ENCODE measurements around the gene VPS13D.

DNA sequence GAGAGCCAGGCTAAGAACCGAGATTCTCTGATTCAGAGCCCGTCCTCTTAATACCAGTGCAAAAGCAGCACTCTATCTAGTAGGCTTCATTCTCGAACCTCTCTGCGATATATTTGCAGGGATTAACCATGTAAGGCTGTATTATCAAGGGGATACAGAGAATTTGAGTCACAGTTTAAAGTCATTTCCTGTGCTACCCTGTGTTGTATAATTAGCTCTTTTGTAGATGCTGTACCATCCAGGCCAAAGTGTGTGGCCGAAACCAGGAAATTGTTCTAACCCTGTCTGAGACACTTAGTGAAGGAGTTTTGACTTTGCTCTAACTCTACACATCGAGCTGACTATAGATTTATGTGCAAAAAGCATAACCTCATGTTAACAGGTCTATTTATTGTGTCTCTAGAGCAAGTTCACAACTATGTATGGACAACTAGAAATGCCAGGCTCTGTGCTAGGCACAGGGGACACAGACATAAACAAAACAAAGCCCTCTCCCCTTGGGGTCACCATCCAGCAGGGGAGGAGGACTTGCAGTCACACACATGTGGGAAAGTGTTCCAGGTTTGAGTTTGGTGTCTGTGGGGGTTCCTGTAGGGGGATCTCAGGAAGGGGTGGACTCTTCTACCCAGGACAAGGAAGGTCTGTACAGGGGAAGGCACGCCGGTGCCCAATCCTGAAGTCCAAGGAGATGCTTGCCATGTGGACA, 206.0 kb downstream of the VPS13D start:
- TF ChIP-seq, protein P1, sequence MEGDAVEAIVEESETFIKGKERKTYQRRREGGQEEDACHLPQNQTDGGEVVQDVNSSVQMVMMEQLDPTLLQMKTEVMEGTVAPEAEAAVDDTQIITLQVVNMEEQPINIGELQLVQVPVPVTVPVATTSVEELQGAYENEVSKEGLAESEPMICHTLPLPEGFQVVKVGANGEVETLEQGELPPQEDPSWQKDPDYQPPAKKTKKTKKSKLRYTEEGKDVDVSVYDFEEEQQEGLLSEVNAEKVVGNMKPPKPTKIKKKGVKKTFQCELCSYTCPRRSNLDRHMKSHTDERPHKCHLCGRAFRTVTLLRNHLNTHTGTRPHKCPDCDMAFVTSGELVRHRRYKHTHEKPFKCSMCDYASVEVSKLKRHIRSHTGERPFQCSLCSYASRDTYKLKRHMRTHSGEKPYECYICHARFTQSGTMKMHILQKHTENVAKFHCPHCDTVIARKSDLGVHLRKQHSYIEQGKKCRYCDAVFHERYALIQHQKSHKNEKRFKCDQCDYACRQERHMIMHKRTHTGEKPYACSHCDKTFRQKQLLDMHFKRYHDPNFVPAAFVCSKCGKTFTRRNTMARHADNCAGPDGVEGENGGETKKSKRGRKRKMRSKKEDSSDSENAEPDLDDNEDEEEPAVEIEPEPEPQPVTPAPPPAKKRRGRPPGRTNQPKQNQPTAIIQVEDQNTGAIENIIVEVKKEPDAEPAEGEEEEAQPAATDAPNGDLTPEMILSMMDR (conservative IDR thresholded peaks at IDR 0.05; ENCODE audit: low read depth, low read length) = no peak
- no peak for TF ChIP-seq EZH2 (IDR thresholded peaks at IDR 0.05; ENCODE audit: low read length, unreplicated experiment)

Data from PC-3 (cell line).